HUES6 (cell line): ENCODE measurements around the gene FLYWCH1.

Source experiments
- H3K27ac ChIP-seq: 2 replicates; pipeline ENCODE4 v1.7.0; 2013; ENCODE audit warnings: low read depth, mild to moderate bottlenecking, low read length, inconsistent platforms
- H3K27me3 ChIP-seq: 2 replicates; pipeline ENCODE4 v1.6.1; 2013; ENCODE audit warnings: low read length; ENCODE audit not compliant: control insufficient read depth, insufficient read depth
- H3K36me3 ChIP-seq: 2 replicates; pipeline ENCODE4 v1.6.1; 2013; ENCODE audit warnings: low read length; ENCODE audit not compliant: control insufficient read depth, insufficient read depth
- H3K4me1 ChIP-seq: 2 replicates; pipeline ENCODE4 v1.6.1; 2013; ENCODE audit warnings: low read length; ENCODE audit not compliant: control insufficient read depth, insufficient read depth
- H3K4me3 ChIP-seq: 2 replicates; pipeline ENCODE4 v1.5.1; 2013; ENCODE audit warnings: low read depth, low read length
- H3K9ac ChIP-seq: one replicate; pipeline ENCODE4 v1.6.1; 2013; ENCODE audit warnings: mild to moderate bottlenecking, low read length
- H3K9me3 ChIP-seq: 2 replicates; pipeline ENCODE4 v1.6.1; 2013; ENCODE audit warnings: low read depth, low read length; ENCODE audit not compliant: control insufficient read depth, insufficient read depth

Gene FLYWCH1

GRCh38 chr16:2988590-2989099 is 76.9 kb downstream of the FLYWCH1 start:
- Histone ChIP-seq H3K4me1 (peaks cover 43% of the 10 kb centered on the region), H3K9ac (no peak overlapping the region), H3K9me3 (no peaks in the 10 kb centered on the region), H3K27me3 (no peaks in the 10 kb centered on the region), H3K4me3 (no peak overlapping the region), H3K27ac (no peak overlapping the region), H3K36me3 (no peaks in the 10 kb centered on the region)

DNA sequence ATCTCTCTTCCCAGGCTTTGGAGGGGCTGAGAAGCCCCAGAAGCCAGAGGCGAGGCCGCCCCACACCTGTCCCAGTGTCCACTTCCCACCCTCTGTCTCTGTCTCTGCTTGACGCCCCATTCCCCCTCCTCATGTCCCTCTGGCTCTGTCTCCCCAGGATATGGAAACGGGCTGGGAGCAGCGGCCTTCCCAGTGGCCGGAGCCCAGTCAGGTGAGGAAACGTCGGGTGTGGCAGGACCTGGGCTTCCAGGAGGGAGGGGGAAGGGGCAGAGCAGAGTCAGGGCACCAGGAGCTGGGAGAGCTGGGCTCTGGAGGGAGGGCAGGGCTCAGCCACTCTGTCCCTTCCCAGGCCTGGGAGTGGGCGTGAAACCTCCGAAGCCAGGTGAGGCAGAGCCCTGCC is 79.2 kb downstream of the FLYWCH1 start:
- Histone ChIP-seq H3K4me3 (no peak overlapping the region), H3K4me1 (peaks cover 40% of the 10 kb centered on the region), H3K36me3 (no peaks in the 10 kb centered on the region), H3K27ac (no peak overlapping the region), H3K27me3 (no peaks in the 10 kb centered on the region), H3K9me3 (no peaks in the 10 kb centered on the region), H3K9ac (no peak overlapping the region)

DNA sequence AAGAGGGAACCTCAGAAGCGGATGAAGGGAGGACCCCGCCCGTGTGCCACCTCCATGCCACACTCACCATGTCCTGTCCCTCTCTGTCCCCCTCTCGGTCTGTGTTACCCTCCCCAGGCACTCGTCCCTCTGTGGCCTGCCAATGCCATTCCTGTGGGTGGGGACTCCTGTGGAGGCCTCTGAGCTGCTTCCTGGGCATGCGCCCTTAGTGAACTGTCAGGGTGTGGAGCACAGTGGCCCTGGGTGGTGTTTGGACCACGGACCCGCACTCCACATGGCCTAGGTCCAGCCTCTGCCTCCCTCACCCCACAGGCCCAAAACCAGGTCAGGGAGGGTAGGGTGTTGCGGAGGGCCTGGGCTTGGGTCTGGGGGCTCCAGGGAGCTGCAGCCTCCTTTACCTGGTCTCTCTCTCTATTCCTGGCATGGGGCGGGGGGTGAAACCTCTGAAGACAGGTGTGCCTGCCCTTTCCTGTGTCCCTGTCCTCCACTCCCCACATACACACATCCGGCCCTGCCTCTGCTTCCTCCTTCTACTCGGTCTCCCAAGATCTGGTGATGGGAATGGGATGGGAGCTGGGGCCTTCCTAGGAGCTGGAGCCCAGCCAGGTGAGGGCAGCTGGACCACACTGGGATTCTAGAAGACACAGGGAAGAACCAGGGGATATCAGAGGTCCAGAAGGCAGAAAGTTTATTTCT is 80.0 kb downstream of the FLYWCH1 start:
- peaks cover 42% of the 10 kb centered on the region for H3K4me1 ChIP-seq
- no peaks in the 10 kb centered on the region for H3K36me3 ChIP-seq
- no peaks in the 10 kb centered on the region for H3K27me3 ChIP-seq
- no peak overlapping the region for H3K9ac ChIP-seq
- no peak overlapping the region for H3K27ac ChIP-seq
- no peak overlapping the region for H3K4me3 ChIP-seq
- no peaks in the 10 kb centered on the region for H3K9me3 ChIP-seq

DNA sequence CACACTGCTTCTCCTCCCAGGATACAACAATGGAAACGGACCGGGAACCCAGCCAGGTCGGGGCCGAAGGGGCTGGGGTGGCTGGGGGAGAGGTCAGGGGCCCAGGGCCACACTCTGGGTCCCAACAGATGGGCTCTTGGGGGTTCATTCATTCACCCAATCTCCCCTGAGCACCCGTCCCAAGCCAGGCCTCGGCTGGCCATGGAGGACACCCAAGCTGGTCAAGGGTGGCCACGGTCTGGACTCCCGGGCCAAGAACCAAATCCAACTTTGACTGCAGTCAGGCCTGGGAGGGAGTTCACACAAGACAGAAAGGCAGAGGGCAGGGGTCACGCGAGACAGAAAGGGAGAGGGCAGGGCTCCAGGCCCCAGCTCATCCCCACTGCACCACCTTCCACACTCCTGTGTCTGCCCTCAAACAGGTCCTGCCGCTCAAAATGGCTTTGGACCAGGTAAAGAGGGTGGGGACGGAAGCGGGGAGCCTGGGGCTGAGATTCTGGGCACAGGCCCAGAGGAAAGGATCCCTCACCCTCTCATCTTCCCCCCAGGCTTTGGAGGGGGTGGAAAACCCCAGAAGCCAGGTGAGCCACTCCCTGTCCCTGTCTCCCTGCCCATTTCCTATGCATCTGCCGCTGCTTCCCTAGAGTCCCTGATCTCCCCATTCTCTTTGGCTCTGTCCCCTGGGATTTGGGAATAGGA is 80.8 kb downstream of the FLYWCH1 start:
- H3K9me3 ChIP-seq, result no peaks in the 10 kb centered on the region
- peaks cover 43% of the 10 kb centered on the region for H3K4me1 ChIP-seq
- no peak overlapping the region for H3K9ac ChIP-seq
- H3K36me3 ChIP-seq, result no peaks in the 10 kb centered on the region
- no peak overlapping the region for H3K27ac ChIP-seq
- H3K4me3 ChIP-seq, result no peak overlapping the region
- no peaks in the 10 kb centered on the region for H3K27me3 ChIP-seq

DNA sequence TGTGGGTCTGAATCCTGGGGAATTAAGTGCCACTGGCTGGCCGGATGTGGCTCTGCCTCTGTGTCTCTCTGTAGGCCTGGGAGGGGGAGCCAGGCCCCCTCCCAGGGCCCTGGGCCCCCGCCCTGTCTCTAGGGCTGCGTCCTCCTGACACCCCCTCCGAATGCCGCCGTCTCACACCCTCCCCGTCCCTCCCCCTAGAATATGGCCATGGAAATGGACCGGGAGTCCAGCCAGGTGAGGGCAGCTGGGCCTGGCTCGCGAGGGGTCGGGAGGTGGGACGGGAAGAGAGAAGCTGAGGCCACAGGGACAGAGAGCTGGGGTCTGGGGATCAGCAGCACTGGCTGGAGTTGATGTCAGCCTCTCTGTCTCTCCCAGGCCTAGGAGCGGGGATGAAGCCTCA is 84.6 kb downstream of the FLYWCH1 start:
- H3K4me3 ChIP-seq, result no peak overlapping the region
- H3K9ac ChIP-seq, result no peak overlapping the region
- H3K36me3 ChIP-seq, result no peaks in the 10 kb centered on the region
- H3K4me1 ChIP-seq, result peaks cover 12% of the 10 kb centered on the region
- H3K27ac ChIP-seq, result no peak overlapping the region
- no peaks in the 10 kb centered on the region for H3K9me3 ChIP-seq
- H3K27me3 ChIP-seq, result no peaks in the 10 kb centered on the region

DNA sequence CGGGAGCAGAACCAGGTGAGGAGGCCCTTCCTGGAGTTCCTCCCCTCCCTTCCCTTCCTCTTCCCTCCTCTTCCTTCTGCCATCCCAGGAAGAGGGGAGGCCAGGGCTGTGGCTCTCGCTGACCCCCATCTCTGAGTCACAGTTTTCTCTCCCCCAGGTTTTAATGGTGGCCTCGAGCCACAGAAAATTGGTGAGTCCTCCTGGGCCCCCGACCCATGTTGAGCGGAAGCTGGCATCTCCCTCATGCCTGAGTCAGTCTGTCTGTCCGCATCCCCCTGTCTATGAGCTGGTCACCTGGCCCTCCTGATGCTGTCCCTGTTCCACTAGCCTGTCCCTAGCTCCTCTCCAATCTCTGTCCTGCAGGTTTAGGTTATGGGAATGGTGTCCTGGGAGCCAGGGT is 88.2 kb downstream of the FLYWCH1 start:
- peaks cover 3% of the 10 kb centered on the region; the same call in 1 of the 2 replicates for H3K27me3 ChIP-seq

GRCh38 chr16:3000540-3000939 is 88.8 kb downstream of the FLYWCH1 start:
- no peak overlapping the region for H3K4me3 ChIP-seq
- peaks cover 12% of the 10 kb centered on the region for H3K4me1 ChIP-seq
- H3K27me3 ChIP-seq, result peaks cover 4% of the 10 kb centered on the region; the same call in 1 of the 2 replicates
- no peak overlapping the region for H3K27ac ChIP-seq
- H3K9ac ChIP-seq, result no peak overlapping the region
- H3K36me3 ChIP-seq, result no peaks in the 10 kb centered on the region
- H3K9me3 ChIP-seq, result no peaks in the 10 kb centered on the region

More for the DNA sequence above, 88.2 kb downstream of the FLYWCH1 start:
- Histone ChIP-seq H3K4me3 (no peak overlapping the region), H3K27ac (no peak overlapping the region), H3K9me3 (no peaks in the 10 kb centered on the region), H3K36me3 (no peaks in the 10 kb centered on the region), H3K4me1 (peaks cover 12% of the 10 kb centered on the region), H3K9ac (no peak overlapping the region)
